Colon (tissue), 2 donors: ENCODE measurements around the gene CEACAM8.
"Not testable (repeated sequence)": the region's sequence is repeated elsewhere in the genome, so short reads cannot be mapped to it uniquely, and the experiment has no call there.

ENCODE experiments used
- FAIRE-seq: peaks from 2 replicates; lab custom pipeline; 2012; peaks lifted over from hg19 to GRCh38; lab: Jason Lieb, UNC
- donor health status: control.
- donor health status: control.

The CEACAM8 gene

DNA sequence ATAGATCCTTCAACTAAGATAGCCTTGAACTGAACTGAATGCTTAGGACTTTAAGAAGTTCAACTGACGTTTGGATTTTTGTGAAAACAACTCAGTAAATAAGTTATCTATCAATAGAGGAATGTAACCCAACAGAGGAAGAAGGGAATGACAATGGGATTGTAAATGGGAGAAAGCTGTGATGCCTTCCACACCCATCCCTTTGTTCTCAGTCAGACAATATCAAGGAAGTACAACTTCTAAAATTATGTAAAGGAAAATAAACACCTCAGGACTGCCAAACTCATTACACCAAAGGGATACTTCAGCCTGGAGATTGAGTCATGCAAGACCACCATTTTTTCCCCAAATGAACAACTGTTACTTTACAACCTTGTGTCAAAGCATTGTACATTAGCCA, 21.1 kb downstream of the CEACAM8 start:
- no peak for FAIRE-seq

DNA sequence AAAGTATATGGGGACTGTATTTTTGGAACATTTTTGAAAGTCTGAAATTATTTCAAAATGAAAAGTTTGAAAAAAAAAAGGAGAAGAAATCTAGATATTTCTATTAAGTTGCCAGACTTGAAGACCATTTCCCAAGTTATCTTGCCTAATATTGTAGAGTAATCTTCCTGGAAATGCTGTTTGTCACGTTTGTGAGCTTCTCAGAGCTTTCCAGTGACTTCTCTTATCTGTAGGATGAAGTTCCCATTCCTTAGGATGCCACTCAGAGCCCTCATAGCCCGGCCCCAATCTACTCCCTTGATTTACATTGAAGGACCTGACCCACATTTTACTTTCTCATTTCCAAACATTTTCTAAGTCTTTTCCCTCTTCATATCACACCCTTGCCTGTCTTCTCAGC, 23.6 kb downstream of the CEACAM8 start:
- no peak for FAIRE-seq

DNA sequence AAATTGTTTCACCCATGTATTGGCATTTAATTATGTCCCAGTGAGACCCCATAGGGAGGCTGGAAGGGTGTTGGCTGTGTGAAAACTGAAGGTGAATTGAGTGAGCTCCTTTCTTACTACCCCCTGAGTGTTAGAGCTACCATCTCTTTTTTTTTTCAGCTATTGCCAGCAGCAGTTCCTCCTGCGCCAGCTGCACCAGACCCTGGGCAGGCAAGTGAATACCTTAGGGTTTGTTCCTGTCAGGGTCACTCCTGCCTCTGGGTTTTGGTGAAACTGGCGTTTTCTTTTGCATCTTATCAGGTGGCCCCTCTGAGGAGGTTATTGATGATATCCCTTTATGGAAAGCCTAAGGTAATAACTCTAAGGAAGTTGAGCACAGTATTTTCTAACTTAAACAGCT, 25.5 kb downstream of the CEACAM8 start:
- FAIRE-seq: no peak

DNA sequence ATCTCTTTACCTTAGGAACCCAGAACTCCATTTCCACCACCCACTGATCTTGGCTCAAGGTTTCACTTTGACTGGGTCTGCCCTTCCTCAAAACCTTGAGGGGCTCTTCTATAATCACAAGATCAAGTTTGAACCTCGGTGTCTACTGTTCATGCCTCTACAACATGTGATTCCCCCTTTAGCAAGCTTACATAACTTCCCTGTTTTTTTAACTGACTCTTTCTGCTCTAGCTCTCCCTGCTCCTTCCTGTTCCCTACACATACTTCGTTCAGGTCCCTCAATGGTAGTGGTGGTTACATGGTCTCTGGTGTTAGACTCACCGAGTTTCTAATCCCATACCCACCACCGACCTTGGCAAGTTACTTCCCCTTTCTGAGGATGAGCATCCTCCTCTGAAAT, 26.7 kb downstream of the CEACAM8 start:
- FAIRE-seq: no peak

DNA sequence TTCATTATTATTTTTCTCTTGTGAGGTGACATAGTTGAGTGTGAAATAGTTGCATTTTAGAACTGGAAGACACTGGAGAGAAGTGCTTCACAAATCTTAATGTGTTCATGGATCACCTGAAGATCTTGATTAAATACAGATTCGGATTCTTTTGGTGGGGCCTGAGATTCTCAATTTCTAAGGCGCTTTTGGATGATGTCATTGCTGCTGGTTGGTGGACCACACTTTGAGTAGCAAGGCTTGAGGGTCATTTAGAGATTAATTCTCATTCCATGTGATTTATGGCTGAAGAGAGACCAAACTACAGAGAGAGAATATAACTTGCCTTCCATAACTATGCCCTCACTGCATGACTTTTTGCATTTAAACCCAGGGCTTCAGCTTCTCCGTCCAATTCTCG, 27.2 kb downstream of the CEACAM8 start:
- no peak for FAIRE-seq

DNA sequence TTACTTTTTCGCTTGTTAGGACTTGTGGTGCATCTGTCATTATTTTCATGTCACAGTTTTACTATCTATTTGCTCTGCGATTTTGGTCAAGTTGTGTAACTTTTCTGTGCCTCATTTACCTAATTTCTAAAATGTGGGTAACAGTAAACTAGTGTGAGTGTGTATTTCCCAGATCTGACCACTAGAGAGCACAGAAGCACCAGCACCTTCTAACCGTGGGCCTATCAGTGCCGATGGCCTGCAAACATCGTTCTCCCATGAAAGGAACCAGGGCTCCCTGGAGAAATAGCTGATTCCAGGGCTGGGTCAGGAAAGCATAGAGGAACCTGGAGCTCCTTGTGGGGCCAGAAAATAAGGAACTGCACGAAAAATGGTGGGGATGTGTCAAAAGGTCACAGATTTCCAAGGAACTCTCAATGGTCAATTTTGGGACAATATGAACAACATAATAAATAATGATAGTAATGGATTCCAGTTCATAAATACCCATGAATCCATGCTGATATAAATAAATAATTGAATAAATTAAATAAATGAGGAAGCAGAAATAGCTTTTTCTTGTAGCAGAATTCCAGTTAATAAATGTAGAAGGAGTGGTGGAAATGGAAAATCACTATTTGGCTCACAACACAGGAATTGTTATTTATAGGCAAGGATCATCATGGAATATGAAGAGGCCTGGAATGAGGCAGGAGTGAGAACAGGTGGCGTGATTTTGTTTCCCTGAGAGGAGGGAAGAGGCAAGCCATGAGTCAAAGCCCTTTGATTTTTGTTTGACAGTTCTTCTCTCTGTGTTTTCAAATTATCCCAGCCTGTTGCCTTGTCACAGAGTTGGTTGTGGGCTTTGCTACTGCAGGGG, 31.1 kb downstream of the CEACAM8 start:
- no peak for FAIRE-seq

DNA sequence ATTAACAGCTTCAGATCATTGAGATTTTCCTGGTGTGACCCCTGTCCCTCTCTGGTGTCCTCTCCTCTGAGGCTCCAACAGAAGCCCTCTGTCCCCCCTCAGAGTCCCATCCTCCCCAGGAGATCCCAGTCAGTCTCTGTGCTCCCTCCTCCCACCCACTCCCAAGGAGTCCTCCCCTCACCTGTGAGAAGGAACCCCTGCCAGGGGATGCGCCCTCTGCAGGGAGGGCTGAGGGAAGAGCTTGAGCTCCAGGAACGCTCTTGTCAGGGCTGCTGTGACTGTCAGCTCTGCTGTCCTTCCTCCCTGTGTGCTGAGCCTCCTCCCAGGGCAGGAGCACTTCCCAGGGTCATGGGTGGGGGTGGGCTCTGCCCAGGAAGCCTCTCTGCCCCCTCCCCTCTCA, 33.2 kb downstream of the CEACAM8 start:
- FAIRE-seq: no peak

DNA sequence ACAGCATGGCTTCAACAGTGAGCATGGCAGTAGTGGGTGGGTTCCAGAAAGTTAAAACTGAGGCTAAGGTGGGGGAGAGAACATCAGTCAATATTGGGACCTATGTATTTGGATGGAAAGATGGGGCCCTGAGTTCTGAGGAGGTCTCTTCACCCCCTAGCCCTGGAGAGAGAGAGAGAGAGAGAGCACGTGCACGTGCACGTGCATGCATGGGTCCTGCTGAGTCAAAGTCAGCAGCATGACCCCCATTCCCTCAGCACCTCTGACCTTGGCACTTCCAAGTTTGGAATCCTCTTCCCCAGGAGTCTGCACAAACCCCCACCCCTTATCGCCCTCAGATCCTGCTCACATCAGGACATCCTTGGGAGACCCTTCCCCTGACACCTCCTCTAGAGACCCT, 34.0 kb downstream of the CEACAM8 start:
- no peak for FAIRE-seq

DNA sequence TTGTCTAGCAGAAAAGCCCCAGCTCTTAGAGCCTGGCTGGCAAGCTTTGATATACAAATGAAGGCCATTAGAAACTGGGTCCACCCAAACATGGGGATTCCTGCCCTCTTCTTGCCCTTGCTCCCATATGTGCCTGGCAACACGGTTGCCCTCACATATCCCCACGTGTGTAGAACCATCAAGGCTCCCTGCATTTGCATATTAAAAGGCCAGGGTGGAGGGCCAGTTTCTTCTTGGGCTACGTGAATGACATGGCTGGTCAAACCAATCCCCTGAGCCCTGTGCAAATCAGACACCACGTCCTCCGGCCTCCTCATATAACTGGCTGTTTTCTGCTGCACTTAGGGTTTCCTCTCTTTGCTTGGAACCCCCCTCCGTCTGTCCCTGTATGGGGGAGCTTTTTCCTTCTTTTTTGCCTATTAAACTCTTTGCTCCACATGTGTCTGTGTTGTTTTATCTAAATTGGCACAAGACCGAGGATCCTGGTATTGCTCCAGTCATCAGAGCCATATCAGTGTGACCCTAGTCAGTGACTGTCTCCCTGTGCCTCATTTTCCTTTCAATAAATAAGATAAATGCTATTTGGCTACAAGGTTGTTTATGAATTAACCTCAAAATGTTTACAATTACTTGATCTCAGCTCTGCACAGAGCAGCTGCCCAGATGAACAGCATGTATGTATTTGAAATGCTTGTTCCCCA, 36.1 kb downstream of the CEACAM8 start:
- FAIRE-seq: no peak

DNA sequence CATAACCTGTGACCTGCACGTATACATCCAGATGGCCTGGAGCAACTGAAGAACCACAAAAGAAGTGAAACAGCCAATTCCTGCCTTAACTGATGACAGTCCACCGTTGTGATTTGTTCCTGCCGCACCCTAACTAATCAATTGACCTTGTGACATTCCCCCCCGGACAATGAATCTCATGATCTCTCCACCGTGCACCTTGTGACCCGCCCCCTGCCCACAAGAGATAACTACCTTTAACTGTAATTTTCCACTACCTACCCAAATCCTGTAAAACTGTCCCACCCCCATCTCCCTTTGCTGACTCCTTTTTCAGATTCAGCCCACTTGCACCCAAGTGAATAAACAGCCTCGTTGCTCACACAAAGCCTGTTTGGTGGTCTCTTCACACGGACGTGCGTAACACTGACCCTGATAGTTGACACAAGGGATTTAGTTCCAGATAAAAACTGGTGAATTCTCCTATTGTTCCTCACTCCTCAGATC, 37.3 kb downstream of the CEACAM8 start:
- not testable (repeated sequence) for FAIRE-seq

DNA sequence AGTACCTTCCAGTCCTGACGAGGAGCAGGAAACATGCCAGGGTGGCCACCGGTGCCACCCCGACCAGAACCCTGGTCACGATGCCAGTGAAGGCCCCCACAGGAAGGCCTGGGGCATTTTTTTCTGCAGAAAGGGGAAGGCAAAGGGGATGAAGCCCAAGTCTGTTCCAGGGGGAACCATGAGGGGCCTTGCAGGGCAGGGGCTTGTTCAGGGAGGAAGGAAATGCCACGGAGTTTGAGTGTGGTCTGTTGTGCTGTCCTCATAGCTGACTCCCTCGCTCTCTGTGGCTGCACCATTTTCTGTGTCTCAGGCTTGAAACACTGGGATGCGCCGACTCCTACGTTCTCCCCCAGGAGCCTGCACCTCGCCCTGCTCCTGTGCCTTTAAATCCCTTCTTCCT, 38.9 kb downstream of the CEACAM8 start:
- no peak for FAIRE-seq

DNA sequence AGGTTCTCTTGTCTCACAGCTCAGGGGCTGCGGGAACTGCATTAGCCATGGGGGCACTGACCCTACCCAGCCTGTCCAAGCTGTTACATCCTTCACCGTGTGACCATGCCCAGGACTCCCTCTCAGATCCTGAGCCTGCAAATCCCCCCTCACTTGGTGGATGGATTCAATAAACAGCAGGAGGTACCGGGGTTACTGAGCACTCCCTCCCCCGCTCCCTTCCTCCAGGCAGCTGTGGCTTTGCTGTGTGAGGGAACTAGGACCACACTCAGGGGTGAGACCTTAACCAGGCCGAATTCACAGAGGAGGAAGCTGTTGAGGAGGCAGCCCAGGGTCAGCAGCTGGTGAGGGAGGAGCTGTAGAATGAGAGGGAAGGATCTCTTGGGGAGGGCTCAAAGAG, 39.4 kb downstream of the CEACAM8 start:
- FAIRE-seq: no peak

DNA sequence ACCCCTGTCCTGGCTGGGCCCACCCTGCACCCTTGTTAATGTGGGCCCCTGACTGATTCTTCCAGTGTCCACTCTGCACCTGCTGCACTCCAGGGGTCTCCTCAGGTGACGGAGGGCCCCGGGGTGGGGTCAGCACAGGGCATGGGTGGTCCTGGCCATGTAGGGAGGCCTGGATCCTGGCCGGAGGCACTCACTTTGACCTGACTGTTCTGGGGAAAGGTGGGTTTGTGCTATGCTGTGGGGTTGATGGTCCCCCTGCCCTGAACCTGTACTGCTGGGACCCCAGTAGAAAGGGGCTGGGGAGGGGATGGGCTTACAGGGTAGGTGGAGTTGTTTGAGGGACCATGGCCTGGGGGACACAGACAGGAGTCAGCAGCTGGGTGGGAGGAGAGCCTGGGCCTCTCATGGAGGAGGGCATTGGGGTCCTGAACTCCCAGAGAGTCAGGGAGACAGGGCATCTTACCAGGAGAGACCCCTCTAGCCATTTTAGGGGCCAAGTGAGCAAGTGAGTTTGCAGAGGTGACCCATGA, 40.6 kb downstream of the CEACAM8 start:
- no peak for FAIRE-seq

DNA sequence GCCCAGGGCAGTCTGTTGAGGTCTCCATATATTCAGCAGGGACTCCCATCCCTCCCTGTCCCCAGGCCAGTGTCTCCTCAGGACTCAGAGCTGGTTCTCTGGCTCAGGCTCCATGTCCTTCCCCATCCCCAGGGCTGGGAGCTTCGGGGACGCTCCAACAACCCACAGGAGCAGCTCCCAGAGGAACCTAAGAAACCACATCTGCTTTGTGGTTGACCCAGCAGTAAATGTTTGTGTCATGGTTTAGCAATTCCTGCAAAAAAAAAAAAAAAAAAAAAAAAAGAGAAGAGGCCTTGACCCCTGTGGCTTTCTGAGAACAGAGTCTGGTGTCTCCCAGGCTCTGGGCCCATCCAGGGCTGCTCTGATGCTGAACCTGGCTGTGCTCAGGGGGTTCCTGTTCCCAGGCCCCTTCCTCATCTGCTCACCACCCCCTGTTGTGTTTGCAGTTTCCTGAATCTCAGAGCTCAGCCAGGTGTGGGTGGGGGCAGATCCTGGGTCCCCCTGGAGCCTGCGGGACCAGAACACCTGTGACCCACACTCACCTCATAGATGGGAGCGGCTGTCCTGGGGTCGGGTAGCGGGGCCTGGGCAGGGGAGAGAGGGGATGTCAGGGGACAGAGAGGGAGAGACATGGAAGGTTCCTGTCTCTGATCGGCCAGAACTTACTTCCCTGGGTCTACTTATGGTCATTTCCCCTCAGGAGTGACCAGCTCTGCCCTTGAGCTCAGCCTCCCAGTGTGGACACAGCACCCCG, 41.3 kb downstream of the CEACAM8 start:
- FAIRE-seq: no peak

DNA sequence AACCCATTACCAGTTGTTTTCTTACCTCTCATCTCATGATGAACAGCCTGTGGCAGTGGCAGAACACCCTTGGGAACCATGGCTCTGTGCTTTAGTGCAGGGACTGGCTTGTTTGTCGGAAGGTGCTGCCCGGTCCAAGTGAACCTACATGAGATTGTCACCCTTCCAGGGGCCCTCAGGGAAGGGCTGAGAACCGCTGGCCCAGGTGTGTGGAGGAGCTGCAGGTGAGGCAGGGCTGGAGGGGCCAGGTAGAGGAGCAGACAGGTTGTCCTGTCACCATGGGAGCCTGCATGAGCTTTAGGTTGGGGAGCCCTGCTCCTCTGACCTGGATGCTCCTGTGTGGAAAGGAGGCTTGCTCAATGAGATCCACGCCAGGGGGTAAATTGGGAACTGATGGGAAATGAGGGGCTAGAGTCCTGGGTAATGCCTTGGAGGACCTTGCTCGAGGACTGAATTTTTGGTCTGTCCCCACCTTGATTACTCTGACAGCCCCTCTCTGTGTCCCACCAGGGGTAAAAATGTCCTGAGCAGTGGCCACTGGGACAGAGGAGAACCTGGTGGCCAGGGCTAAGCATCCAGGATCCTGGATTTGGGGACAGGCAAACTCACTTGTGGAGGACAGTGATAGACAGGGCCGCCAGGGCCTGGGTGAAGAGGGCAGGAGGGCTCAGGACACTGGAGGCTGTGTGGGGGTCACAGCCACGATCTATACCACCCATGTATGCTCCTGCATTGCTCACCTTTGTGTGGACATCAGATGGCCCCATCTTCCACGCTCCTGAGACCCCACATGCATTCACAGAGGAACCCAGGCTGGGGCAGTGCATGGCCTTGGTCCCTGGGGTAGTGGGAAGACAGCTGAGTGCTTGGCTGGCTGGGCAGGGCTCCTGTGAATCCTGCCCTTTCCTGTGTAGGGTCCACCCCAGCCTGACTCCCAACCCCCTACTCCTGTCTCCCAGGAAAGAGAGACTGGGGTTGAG, 42.3 kb downstream of the CEACAM8 start:
- no peak for FAIRE-seq

DNA sequence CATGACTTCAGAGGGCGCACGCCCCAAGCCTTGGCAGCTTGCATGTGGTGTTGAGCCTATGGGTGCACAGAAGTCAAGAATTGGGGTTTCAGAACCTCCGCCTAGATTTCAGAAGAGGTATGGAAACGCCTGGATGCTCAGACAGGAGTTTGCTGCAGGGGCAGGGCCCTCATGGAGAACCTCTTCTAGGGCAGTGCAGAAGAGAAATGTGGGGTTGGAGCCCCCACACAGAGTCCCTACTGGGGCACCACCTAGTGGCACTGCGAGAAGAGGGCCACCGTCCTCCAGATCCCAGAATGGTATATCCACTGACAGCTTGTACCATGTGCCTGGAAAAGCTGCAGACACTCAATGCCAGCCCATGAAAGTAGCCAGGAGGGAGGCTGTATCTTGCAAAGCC, 44.2 kb downstream of the CEACAM8 start:
- FAIRE-seq: not testable (repeated sequence)

DNA sequence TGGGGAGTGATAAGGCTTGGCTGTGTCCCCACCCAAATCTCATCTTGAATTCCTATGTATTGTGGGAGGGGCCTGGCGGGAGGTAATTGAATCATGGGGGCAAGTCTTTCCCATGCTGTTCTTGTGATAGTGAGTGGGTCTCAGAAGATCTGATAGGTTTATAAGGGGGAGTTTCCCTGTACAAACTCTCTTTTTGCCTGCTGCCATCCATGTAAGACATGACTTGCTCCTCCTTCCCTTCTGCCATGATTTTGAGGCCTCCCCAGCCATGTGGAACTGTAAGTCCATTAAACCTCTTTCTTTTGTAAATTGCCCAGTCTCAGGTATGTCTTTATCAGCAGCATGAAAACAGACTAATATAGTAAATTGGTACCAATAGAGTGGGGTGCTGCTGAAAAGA, 45.7 kb downstream of the CEACAM8 start:
- FAIRE-seq: not testable (repeated sequence)

DNA sequence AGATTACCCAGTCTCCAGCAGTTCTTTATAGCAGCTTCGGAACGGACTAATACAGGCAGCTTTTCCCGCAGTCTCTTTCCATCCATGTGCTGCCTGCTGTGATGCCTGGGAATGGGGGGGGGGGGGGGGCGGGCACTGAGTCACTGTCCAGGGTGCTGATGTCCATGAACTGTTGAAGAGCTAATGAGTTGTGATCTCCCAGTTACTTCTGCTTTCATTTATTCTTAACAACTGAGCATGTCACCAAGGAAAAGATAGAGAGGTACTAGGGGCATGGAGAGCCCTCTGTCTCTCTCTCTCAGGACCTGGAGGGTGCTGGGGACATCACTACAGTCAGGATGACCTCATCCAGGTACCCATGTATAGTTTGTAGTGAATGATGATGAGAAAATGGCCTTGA, 46.2 kb downstream of the CEACAM8 start:
- no peak for FAIRE-seq

DNA sequence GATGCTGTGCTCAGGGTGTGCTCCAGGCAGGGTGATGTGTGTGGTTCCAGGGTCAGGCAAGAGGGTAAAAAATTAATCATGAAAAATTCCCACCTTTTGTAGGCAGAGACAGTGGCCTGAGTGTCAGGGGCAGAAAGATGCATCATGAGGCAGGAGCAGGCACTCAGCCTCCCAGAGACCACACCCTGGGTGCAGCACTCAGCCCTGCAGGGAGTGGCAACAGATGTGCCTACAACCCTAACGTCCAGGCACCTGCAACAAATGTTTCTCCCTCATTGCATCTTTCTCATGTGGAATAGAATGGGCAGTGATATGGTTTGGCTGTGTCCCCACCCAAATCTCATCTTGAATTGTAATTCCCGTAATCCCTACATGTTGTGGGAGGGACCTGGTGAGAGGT, 46.8 kb downstream of the CEACAM8 start:
- FAIRE-seq: no peak

DNA sequence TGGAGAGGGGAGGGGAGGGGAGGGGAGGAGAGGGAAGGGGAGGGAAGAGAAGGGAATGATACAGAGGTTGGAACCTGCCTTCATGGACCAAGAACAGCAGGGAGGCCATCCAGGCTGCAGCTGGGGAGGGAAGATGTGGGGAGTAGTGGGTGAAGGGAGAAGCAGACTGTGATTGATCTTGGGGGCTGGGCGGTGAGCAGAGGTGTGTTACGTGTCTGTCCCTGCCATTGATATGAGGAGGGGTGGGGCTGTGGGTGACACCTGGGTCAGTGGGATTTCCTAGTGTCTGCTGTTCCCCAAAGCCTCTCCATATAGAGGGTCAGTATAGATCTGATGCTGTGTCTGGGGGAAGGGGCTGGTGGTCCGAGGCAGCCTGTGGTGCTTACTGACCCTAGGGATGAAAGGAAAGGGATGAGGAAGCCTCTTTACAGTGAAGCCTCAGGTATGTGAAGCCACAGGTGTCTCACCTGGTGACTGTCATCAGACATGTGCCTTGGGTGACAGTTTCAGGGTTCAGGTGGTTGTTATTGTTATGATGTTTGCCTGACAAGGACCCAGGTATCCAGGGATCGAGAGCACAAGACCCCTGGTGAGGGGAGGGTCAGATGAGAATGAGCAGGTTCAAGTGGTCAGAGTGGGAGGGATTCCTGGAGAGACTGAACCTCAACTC, 47.8 kb downstream of the CEACAM8 start:
- no peak for FAIRE-seq

DNA sequence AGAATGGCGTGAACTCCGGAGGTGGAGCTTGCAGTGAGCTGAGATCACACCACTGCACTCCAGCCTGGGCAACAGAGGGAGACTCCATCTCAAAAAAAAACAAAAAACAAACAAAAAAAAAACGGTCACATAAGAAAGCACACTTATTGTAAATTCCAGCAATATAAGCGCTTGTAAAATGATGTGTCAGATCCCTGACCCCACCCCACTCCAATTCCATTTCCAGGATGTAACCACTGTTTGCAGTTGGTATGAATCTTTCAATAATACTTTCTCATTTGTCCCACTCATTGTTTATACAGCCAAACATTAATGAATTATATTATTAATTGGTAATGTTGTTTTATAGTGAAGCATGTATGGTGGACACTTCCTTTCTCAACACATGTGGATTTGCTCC, 50.6 kb downstream of the CEACAM8 start:
- FAIRE-seq: no peak
